Suppressor macrophage treated with lipopolysaccharide for 4 hours (primary cell): ENCODE results near the gene PSMC5.
"Not testable (repeated sequence)": the region's sequence is repeated elsewhere in the genome, so short reads cannot be mapped to it uniquely, and the experiment has no call there.

Experiments
- DNase-seq: peaks from one replicate; pipeline ENCODE4 v3.0.0-alpha.2; 2020

Gene PSMC5

GRCh38 chr17:63841350-63842172 is 14.3 kb downstream of the PSMC5 start:
- peak; percentile 62 for DNase-seq

- DNase-seq, result peak; percentile 35
Observed at GRCh38 chr17:63842173-63842539, 14.9 kb downstream of the PSMC5 start.

- peak; percentile 99 for DNase-seq
Observed at GRCh38 chr17:63842540-63843386, 15.5 kb downstream of the PSMC5 start, which contains the start of gene SMARCD2. Gene SMARCD2, minus strand, starts transcription at chr17:63842685. Its CDS starts 11 bp downstream, at chr17:63842674.

GRCh38 chr17:63843387-63843888 is 16.2 kb downstream of the PSMC5 start:
- DNase-seq, result peak; percentile 68

GRCh38 chr17:63843910-63844677 is 16.9 kb downstream of the PSMC5 start:
- DNase-seq, result no peak

- DNase-seq, result no peak
Observed at GRCh38 chr17:63845509-63845908, 18.3 kb downstream of the PSMC5 start.

- DNase-seq, result no peak
Observed at GRCh38 chr17:63847525-63848249, 20.5 kb downstream of the PSMC5 start.

GRCh38 chr17:63848834-63849689 is 21.8 kb downstream of the PSMC5 start:
- DNase-seq, result peak; percentile 98

- DNase-seq, result no peak
Observed at GRCh38 chr17:63850401-63850800, 23.2 kb downstream of the PSMC5 start.

GRCh38 chr17:63853260-63853659 is 26.0 kb downstream of the PSMC5 start:
- DNase-seq, result no peak

GRCh38 chr17:63854709-63855108 is 27.5 kb downstream of the PSMC5 start:
- DNase-seq, result no peak

- no peak for DNase-seq
Observed at GRCh38 chr17:63855185-63855584, 28.0 kb downstream of the PSMC5 start.

- DNase-seq, result not testable (repeated sequence)
Observed at GRCh38 chr17:63856425-63856824, 29.2 kb downstream of the PSMC5 start.

- DNase-seq, result no peak
Observed at GRCh38 chr17:63859257-63859656, 32.0 kb downstream of the PSMC5 start.

GRCh38 chr17:63866625-63867024 is 39.4 kb downstream of the PSMC5 start:
- DNase-seq, result not testable (repeated sequence)

GRCh38 chr17:63869491-63870291 is 42.5 kb downstream of the PSMC5 start:
- not testable (repeated sequence) for DNase-seq

GRCh38 chr17:63870292-63870665 is 43.0 kb downstream of the PSMC5 start:
- not testable (repeated sequence) for DNase-seq

GRCh38 chr17:63871646-63872365 is 44.6 kb downstream of the PSMC5 start:
- DNase-seq, result not testable (repeated sequence)

- DNase-seq, result not testable (repeated sequence)
Observed at GRCh38 chr17:63873577-63873976, 46.3 kb downstream of the PSMC5 start, which contains the start of gene CSH2. Gene CSH2, minus strand, starts transcription at chr17:63873677. Its CDS starts 63 bp downstream, at chr17:63873614.
